Loucy (cell line): Measurements from ENCODE around the gene ETV3L.

Source experiments
- H2AFZ ChIP-seq: fragments of 200-600 bp; sonication (generic); 2 replicates; pipeline ENCODE4 v1.6.0; 2016; ENCODE audit warnings: antibody characterized with exemption, mild to moderate bottlenecking, low read length, moderate library complexity
- H3F3A ChIP-seq: fragments of 200-600 bp; 2 replicates; pipeline ENCODE4 v1.6.0; 2016; ENCODE audit warnings: antibody characterized with exemption, low read depth, mild to moderate bottlenecking
- H3K27me3 ChIP-seq: fragments of 200-600 bp; sonication (generic); 2 replicates; pipeline ENCODE4 v1.6.1; 2014; ENCODE audit warnings: low read length, mild to moderate bottlenecking; ENCODE audit not compliant: insufficient read depth, poor library complexity, severe bottlenecking
- H3K36me3 ChIP-seq: fragments of 200-600 bp; sonication (generic); 2 replicates; pipeline ENCODE4 v1.6.1; 2016; ENCODE audit warnings: low read length; ENCODE audit not compliant: insufficient read depth
- H3K4me1 ChIP-seq: fragments of 200-600 bp; sonication (generic); 2 replicates; pipeline ENCODE4 v1.5.1; 2014; ENCODE audit warnings: low read length, mild to moderate bottlenecking; ENCODE audit not compliant: insufficient read depth, poor library complexity, severe bottlenecking
- H3K4me2 ChIP-seq: fragments of 200-600 bp; sonication (generic); 2 replicates; pipeline ENCODE4 v1.6.0; 2014; ENCODE audit warnings: antibody characterized with exemption, low read length, low read depth, mild to moderate bottlenecking; ENCODE audit not compliant: poor library complexity, severe bottlenecking
- H3K4me3 ChIP-seq: fragments of 200-600 bp; sonication (generic); 2 replicates; pipeline ENCODE4 v1.5.1; 2014; ENCODE audit warnings: low read length, mild to moderate bottlenecking, mixed read lengths; ENCODE audit not compliant: poor library complexity, severe bottlenecking
- H3K79me2 ChIP-seq: fragments of 200-600 bp; sonication (generic); 2 replicates; pipeline ENCODE4 v1.6.1; 2014; ENCODE audit warnings: low read length; ENCODE audit not compliant: insufficient read depth
- H3K9ac ChIP-seq: fragments of 200-600 bp; sonication (generic); 2 replicates; pipeline ENCODE4 v1.6.0; 2014; ENCODE audit warnings: mild to moderate bottlenecking, low read depth, low read length, moderate library complexity; ENCODE audit not compliant: poor library complexity, severe bottlenecking
- H3K9me2 ChIP-seq: fragments of 200-600 bp; sonication (generic); replicated peaks from 2 replicates; pipeline ENCODE4 v1.6.1; 2016; ENCODE audit warnings: low read depth, low read length, mixed read lengths
- H3K9me3 ChIP-seq: fragments of 200-600 bp; sonication (generic); 2 replicates; pipeline ENCODE4 v1.6.1; 2014; ENCODE audit warnings: mild to moderate bottlenecking, antibody characterized with exemption, low read length, low read depth; ENCODE audit not compliant: insufficient read depth
- H4K20me1 ChIP-seq: fragments of 200-600 bp; sonication (generic); 2 replicates; pipeline ENCODE4 v1.6.0; 2014; ENCODE audit warnings: antibody characterized with exemption, low read length, mild to moderate bottlenecking; ENCODE audit not compliant: insufficient read depth, poor library complexity, severe bottlenecking
- EZH2phosphoT487 ChIP-seq: fragments of 200-600 bp; IDR thresholded peaks from 2 replicates; pipeline ENCODE4 v1.6.1; 2018; ENCODE audit warnings: antibody characterized with exemption, mild to moderate bottlenecking, moderate library complexity, borderline replicate concordance
- TF ChIP-seq, protein P1 (sequence below): fragments of 200-600 bp; sonication (generic); conservative IDR thresholded peaks from 2 replicates; pipeline ENCODE4 v1.5.1; 2014; ENCODE audit warnings: mild to moderate bottlenecking, antibody characterized with exemption, low read length

Gene ETV3L

DNA sequence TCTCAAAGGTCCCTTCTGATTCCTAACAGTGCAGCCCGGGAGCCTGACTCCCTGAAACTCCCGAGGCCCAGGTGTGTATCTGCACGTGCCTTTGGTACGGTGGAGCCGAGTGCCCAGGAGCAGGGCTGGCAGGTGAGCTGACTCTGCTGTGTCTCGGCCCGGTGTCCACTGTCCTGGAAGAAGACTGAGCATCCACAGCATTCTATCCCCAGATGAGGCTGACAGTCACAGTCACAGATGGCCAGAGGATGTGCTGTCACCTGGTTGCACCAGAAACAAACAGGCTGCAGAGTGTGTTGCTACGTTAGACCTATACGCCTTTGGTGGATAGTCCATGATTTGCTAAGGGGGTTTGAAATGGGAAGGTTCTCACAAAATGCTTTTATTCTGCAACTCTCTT, 9.8 kb downstream of the ETV3L start:
- no peaks in the 10 kb centered on the region for H3K4me1 ChIP-seq
- no peak overlapping the region for H3K9ac ChIP-seq

DNA sequence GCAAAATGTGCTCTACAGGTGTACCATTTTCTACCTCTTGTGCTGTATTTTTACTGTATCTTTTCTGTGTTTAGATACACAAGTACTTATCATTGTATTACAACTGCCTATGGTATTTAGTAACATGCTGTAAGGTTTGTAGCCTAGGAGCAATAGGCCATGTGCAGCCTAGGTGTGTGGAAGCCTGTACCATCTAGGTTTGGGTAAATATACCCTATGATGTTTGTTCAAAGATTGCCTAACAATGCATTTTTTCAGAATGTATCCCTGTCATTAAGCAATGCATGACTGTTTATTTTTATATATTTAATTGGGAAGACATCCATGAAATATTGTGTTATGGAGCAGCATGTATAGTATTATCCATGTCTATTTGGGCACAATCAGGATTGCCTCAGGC, 11.0 kb downstream of the ETV3L start:
- Histone ChIP-seq H3F3A (no peaks in the 10 kb centered on the region), H3K79me2 (no peaks in the 10 kb centered on the region), H4K20me1 (no peaks in the 10 kb centered on the region), H2AFZ (no peak overlapping the region), H3K4me1 (no peaks in the 10 kb centered on the region), H3K4me3 (no peak overlapping the region), H3K9ac (no peak overlapping the region), H3K4me2 (no peak overlapping the region), H3K9me2 (no peaks in the 10 kb centered on the region), H3K27me3 (no peaks in the 10 kb centered on the region), H3K9me3 (no peaks in the 10 kb centered on the region), H3K36me3 (no peaks in the 10 kb centered on the region)
- TF ChIP-seq, protein P1, sequence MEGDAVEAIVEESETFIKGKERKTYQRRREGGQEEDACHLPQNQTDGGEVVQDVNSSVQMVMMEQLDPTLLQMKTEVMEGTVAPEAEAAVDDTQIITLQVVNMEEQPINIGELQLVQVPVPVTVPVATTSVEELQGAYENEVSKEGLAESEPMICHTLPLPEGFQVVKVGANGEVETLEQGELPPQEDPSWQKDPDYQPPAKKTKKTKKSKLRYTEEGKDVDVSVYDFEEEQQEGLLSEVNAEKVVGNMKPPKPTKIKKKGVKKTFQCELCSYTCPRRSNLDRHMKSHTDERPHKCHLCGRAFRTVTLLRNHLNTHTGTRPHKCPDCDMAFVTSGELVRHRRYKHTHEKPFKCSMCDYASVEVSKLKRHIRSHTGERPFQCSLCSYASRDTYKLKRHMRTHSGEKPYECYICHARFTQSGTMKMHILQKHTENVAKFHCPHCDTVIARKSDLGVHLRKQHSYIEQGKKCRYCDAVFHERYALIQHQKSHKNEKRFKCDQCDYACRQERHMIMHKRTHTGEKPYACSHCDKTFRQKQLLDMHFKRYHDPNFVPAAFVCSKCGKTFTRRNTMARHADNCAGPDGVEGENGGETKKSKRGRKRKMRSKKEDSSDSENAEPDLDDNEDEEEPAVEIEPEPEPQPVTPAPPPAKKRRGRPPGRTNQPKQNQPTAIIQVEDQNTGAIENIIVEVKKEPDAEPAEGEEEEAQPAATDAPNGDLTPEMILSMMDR = no peak
- no peak for TF ChIP-seq EZH2phosphoT487

More for the DNA sequence above, 9.8 kb downstream of the ETV3L start:
- no peaks in the 10 kb centered on the region for H3K36me3 ChIP-seq
- no peaks in the 10 kb centered on the region for H3K27me3 ChIP-seq
- H3F3A ChIP-seq = no peaks in the 10 kb centered on the region
- no peak overlapping the region for H2AFZ ChIP-seq
- no peaks in the 10 kb centered on the region for H3K9me3 ChIP-seq
- no peak overlapping the region for H3K4me3 ChIP-seq
- H3K9me2 ChIP-seq = no peaks in the 10 kb centered on the region
- TF ChIP-seq EZH2phosphoT487 = no peak
- TF ChIP-seq, protein P1 = no peak
- no peak overlapping the region for H3K4me2 ChIP-seq
- H3K79me2 ChIP-seq = no peaks in the 10 kb centered on the region
- H4K20me1 ChIP-seq = no peaks in the 10 kb centered on the region

DNA sequence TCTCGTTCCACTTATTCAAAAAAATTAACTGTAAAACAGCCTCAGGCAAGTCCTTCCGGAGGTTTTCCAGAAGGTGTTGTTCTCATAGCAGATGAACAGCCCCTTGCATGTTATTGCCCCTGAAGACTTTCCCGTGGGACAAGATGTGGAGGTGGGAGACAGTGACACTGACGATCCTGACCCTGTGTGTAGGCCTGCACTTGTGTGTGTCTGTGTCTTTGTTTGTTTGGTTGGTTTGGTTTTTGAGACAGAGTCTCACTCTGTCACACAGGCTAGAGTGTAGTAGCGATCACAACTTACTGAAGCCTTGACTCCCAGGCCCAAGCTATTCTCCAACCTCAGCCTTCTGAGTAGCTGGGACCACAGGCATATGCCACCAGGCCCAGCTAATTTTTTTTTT, 12.6 kb downstream of the ETV3L start:
- Histone ChIP-seq H3K9me2 (no peaks in the 10 kb centered on the region), H3K36me3 (no peaks in the 10 kb centered on the region), H2AFZ (no peak overlapping the region), H3K4me1 (no peaks in the 10 kb centered on the region), H4K20me1 (no peaks in the 10 kb centered on the region), H3K27me3 (no peaks in the 10 kb centered on the region), H3K4me3 (no peak overlapping the region), H3K79me2 (no peaks in the 10 kb centered on the region), H3F3A (no peaks in the 10 kb centered on the region), H3K4me2 (no peak overlapping the region), H3K9me3 (no peaks in the 10 kb centered on the region), H3K9ac (no peak overlapping the region)
- TF ChIP-seq EZH2phosphoT487 = no peak
- TF ChIP-seq, protein P1 = no peak
